Measurements from ENCODE around the gene PRRC2C.
A peak's percentile ranks its signal among the peaks of the same experiment; 100 is the strongest.

DNA sequence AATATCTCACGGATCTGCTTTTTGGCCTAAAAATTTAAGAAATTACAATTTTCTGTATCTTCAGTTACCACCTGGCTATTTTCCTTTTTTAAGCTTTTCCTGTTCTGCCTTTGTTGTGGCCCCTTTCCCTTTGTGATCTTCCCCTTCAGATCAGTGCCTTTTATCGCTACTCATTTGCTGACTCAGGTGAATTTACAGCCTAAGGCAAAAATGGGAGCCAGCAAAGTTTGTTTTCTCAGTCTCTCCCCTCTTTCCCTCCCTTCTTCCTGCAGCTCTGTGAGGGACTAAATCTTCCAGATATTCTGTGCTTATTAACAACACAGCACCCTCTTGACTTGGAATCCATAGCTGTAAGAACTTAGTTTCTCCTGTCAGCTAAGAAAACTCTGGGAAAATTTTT is 5.3 kb upstream of the PRRC2C start:
- no peak for TF ChIP-seq EZH2 (IDR thresholded peaks at IDR 0.05)
- peak; percentile 70 for TF ChIP-seq POLR2AphosphoS5 (IDR thresholded peaks at IDR 0.05; ENCODE audit: borderline replicate concordance, low read depth, low read length)
- TF ChIP-seq FOXP2 (optimal IDR thresholded peaks at IDR 0.05; ENCODE audit: control extremely low read depth, extremely low read length, insufficient read depth) = no peak
